Measurements from ENCODE around the gene CDC42EP4.

The CDC42EP4 gene

GRCh38 chr17:73250851-73251640, 60.8 kb downstream of the CDC42EP4 start:
- no peak for DNase-seq (ENCODE audit: low spot score)

DNA sequence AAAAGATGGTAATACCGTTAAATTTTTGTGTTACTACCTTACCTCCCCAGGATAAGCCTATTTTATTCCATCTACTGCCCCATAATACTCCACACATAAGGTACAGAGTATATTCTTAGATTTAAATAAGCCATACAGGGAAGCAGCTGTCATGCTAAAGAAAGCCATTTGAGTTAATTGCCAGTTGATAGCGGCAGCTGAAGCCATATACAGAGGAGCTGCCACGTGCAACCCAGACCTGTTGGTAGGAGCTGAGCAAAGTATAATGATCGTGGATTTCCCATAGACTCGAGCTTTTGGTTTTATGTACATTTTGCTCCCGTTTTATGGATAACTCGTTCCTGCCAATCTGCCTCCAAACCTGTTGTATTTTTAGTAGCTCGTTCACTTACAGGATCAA, 62.1 kb downstream of the CDC42EP4 start:
- DNase-seq (ENCODE audit: low spot score) = no peak

GRCh38 chr17:73248532-73248931, 63.3 kb downstream of the CDC42EP4 start:
- DNase-seq (ENCODE audit: low spot score) = no peak

DNA sequence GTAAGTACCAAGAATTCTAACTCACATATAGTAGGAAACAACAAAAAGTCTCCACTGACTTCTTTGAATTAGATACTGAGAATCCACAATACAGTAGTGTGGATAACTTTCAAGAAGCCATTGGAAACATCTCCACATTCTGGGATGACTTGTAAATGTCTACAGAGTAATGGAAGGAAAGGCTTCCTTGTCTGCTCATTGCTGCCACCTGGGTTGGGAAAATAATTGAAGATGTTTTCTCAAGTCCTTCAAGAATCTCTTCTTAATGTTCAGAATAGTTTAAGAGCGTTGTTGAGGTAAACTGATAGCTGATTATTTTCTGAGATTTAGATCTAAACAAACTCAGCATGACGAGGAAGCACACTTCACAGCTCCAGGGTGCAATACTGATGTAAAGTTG, 64.1 kb downstream of the CDC42EP4 start:
- DNase-seq (ENCODE audit: low spot score) = no peak

GRCh38 chr17:73240561-73240960, 71.2 kb downstream of the CDC42EP4 start:
- DNase-seq (ENCODE audit: low spot score) = no peak

DNA sequence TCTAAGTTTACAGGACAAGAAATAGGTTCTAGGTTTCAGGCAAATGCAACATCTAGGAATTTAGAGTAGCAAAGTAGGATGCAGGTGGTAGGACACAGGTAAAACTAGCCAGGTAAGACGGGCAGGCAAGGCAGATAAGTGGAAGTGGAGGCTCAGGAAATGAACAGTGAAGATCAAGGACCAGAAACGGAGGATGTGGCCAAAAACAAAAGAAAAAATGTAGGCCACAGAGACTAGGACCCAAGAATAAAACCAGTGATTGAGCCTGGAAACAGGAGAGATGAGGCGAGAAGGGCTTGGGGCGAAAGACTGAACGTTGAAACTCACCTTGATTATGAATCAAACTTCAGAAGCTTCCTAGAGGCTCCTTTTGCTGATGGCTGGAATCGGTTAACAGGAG, 74.1 kb downstream of the CDC42EP4 start:
- DNase-seq (ENCODE audit: low spot score) = no peak

GRCh38 chr17:73234736-73235135, 77.1 kb downstream of the CDC42EP4 start:
- DNase-seq (ENCODE audit: low spot score) = no peak

Data from putamen (tissue), 1 donor.